GM18505 (cell line): Measurements from ENCODE around the gene AFMID.
"Not testable (repeated sequence)": the region's sequence is repeated elsewhere in the genome, so short reads cannot be mapped to it uniquely, and the experiment has no call there.

Source experiments
- ATAC-seq: cut with Tn5 transposase; IDR thresholded peaks from one replicate; pipeline ENCODE4 v1.9.1; 2021; ENCODE audit not compliant: unreplicated experiment
- POLR2A ChIP-seq: IDR thresholded peaks from 4 replicates; pipeline ENCODE4 v1.6.1; 2011; ENCODE audit warnings: borderline replicate concordance; ENCODE audit not compliant: insufficient read depth, insufficient read length; ENCODE audit errors: extremely low read depth

AFMID gene, protein sequence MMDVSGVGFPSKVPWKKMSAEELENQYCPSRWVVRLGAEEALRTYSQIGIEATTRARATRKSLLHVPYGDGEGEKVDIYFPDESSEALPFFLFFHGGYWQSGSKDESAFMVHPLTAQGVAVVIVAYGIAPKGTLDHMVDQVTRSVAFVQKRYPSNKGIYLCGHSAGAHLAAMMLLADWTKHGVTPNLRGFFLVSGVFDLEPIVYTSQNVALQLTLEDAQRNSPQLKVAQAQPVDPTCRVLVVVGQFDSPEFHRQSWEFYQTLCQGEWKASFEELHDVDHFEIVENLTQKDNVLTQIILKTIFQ

DNA sequence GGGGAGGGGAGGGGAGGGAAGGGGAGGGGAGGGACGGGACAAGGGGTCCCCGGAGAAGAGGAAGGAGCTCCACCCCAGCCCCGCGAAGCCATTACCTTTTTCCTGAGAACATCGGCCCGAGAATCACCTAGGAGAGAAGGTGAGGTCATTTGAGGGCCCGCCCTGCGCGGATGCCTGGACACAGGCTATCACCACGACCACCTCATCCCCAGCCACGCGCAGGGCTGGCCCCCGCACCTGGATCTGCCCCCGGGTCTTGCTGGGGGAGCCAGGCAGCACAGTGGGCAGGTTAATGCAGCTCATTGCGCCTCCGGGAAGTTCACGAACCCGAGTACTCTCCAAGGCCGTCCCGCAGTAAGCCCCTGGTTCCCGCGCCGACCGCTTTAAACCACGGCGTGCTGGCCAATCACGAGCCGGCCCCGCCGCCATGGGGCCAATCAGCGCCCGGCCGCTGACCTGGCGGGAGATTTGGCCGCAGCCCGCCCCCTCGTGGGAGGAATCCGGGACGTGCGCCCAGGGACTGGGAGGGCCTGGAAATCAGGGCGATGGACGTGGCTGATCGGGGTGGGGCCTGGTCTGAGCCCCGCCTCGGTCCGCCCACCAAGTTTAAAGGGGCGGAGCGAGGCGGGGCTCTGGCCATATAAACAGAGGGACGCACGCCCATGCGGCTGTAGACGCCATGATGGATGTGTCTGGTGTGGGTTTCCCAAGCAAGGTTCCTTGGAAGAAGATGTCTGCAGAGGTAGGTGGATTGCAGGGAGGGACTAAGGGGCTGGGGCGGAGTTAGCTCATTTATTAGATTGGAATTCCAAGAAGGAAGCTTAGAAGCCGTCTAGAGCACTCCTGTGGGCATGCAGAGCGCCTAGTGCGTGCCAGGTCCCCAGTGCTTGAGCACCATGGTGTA is at the start of gene AFMID, which contains the start of gene TK1:
Gene AFMID, plus strand, starts transcription at position 671 of the 904 bp plus-strand sequence. Its CDS starts 9 bp downstream, at position 680.
Gene TK1, minus strand, starts transcription at position 361 of the 904 bp plus-strand sequence. Its CDS starts 58 bp downstream, at position 303.
- ATAC-seq: peak; percentile 88
- peak; percentile 96 for TF ChIP-seq POLR2A

DNA sequence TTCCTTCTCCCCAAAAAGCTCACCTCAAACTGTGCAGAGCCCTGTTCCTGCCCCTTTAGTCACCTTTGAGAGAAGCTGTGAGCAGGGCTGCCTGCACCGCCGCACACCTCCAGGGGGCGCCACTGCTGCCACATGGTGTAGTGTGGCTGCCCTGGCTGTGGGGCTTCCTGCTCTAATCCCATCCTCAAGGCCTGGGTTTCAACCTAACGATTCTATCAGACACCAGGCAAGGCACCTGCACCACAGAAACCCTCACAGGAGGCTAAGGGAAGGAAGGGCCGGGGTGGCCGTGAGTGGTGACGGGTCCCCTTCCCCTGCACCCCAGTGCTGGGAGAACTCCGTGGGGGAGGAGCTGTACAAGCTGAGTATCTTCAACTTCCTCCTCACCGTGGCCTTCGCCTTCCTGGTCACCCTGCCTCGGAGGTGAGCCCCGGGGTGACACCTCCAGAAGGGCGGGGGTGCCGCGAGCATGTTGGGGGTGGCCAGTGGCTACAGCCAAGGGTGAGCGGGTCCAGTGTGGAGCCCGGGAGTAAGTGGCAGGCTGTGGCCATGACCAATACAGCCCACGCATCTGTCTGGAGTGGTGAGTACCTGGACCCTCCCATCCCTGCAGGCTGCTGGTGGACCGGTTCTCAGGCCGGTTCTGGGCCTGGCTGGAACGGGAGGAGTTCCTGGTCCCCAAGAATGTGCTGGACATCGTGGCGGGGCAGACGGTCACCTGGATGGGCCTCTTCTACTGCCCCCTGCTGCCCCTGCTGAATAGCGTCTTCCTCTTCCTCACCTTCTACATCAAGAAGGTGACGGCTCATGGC is 49.6 kb upstream of the AFMID start:
- TF ChIP-seq POLR2A: peak; percentile 13
- no peak for ATAC-seq

DNA sequence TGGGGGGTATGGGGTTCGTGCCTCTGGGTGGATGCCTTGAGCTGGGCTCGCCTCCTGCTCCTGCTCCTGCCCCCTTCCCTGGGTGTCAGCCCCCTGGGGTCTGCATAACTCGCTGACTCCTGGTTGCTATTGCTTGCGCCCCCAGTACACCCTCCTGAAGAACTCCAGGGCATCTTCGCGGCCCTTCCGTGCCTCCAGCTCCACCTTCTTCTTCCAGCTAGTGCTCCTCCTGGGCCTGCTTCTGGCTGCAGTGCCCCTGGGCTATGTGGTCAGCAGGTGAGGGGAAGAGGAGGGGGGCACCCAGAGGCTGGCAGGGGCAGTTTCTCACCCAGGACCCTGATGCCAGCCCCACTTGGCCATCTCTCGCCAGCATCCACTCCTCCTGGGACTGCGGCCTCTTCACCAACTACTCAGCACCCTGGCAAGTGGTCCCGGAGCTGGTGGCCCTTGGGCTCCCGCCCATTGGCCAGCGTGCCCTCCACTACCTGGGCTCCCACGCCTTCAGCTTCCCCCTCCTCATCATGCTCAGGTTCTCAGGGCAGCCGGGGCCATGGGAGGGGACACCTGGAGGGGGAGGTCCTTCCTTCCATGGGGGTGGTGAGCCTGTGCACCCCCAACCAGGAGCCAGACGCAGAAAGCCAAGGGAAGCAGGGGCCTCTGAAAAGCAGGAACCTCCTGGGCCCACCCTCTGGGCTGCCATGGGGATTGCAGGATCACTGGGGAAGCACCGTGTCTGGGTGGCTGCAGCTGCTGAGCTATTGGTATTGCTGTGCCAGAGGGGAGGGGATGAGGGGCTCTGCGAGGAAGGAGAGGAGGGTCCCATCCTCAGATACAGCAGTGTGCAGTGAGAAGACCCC is 48.7 kb upstream of the AFMID start:
- ATAC-seq: no peak
- peak; percentile 41 for TF ChIP-seq POLR2A

DNA sequence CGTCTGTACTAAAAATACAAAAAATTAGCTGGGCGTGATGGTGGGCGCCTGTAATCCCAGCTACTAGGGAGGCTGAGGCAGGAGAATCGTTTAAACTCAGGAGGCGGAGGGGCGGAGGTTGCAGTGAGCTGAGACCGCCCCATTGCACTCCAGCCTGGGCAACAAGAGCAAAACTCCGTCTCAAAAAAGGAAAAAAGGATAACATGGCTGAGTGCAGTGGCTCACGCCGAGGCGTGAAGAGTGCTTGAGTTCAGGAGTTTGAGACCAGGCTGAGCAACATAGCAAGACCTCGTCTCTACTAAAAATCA is 47.3 kb upstream of the AFMID start:
- ATAC-seq: not testable (repeated sequence)

DNA sequence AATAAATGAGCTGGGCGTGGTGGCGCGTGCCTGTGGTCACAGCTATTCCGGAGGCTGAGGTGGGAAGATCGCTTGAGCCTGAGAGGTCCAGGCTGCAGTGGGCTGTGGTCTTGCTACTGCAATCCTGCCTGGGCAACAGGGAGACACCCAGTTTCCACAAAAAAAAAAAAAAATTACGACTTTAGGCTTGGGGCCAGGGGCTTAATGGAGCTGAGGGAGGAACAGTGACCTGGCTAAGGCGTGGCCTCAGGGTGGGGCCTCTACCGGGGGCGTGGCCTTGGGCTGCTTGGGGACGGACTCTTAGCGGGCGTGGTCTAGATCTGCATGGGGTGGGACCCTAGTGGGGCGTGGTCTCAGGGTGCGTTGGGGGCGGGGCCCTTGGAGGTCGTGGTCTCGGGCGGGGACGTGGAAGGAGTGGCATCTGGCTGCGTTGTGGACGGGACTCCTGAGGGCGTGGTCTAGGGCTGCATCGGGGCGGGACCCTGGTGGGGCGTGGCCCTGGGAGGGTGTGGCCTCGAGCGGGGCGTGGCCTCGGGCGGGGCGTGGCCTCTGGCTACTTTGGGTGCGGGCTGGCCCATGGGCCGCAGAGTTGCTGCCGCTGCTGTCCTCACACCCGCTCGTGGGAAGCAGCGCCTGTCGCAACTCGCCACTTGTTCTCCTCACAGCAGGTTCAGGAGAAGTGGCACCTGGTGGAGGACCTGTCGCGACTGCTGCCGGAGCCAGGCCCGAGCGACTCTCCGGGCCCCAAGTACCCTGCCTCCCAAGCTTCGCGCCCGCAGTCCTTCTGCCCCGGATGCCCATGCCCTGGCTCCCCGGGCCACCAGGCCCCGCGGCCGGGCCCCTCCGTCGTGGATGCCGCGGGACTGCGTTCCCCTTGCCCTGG is 46.8 kb upstream of the AFMID start:
- peak; percentile 72 for ATAC-seq
- TF ChIP-seq POLR2A: peak; percentile 74

DNA sequence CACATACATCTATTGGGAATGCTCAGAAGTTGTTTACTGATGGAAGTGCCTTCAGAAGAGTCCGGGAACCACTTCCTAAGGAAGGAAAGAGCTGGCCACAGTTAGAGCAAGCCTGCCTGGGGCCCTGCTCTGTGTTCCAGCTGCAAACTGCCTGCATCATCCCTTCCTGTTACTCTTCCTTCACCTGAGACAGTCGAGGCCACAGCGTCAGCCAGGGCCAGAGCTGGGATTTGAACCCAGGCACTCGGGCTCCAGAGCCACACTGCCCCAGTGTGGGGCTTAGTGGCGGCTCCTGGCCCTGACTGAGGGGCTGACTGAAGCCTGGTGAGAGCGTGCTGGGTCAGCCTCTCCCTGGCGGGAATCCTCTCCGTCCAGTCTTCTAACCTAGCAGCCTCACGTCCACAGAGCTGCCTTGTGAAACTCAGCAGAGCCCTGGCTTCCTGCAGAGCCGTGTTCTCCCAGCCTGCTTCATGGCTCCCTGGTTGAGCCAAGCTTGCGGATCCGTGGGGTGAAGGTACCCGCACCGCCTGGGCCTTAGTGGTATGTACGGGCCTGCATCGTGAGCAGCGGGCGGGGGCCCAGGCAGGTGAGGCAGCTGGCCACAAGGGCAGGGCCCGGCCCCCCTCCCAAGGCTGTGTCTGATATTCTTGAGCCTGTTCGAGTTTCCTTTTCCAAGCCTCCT is 45.6 kb upstream of the AFMID start:
- TF ChIP-seq POLR2A: no peak
- no peak for ATAC-seq

DNA sequence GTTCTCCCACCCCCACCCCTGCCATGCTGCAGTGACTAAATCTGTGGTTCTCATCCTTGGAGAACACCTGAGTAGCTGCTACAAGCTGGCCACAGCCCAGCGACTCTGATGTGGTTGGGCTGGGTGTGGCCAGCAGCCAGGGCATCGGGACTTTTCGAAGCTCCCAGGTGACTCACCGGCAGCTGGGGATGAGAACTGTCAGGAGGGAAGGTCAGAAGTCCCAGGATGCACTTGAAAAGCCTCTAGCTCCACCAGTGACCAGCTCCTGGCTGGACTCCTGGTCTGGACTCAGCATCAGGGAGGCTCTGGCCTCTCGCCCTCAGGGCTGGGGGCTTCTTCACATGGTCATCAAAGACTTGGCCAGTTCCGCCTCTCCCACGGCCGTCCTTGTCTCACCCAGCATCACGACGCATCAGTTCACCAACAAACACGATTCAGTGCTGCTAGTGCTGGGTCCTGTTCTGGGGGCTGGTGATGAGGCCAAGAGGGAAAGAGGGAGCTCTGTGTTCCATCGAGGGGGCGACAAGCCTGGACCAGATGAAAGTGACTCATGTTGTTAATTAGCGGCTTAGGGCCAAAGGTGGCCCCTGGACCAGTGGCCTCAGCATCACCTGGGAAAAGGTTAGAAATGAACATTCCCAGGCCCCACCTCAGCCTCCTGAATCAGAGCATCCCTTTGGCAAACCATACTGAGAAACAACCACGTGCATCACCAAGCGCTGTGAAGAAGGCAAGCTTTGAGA is 44.9 kb upstream of the AFMID start:
- TF ChIP-seq POLR2A: no peak
- ATAC-seq: no peak

DNA sequence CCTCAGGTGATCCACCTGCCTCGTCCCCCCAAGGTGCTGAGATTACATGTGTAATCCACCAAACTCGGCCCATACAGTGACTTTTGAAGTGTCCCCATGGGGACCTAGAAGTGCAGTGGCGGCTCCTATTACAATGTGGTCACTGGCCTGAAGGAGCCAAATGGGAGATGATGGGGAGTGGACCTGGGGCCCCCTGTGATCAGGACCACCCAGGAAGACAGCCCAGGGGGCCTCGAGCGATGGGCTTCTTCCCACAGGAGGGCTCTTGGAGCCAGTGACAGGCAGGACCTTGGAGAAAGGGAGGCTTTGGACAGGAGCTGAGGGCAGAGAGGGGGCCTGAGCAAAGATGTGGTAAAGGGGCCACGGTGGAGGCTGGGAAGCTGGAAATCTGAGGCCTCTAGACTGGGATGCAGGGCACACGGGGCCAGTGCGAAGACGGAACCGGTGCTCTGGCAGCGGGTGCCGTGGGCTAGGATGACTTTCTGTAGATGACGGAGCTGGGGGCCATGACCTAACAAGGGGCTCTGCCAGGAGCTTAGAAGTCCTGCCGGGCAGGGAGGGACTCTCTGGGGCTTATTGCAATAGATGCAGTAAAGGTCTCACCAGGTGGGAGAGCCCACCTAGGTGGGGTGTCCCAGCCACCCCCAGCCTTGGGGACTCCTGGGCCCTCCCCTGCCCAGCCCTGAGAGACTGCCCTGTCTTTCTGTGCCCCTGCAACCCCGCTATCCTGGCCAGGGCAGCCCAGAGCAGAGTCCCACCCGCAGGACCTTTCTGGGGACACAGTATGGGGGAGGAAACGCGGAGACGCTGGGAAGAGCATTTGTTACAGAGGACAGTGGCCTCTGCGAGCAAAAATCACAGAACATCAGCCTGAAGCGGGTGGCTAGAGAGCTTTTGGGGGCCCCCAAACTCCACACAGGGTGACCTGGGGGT is 43.7 kb upstream of the AFMID start:
- no peak for TF ChIP-seq POLR2A
- ATAC-seq: no peak

DNA sequence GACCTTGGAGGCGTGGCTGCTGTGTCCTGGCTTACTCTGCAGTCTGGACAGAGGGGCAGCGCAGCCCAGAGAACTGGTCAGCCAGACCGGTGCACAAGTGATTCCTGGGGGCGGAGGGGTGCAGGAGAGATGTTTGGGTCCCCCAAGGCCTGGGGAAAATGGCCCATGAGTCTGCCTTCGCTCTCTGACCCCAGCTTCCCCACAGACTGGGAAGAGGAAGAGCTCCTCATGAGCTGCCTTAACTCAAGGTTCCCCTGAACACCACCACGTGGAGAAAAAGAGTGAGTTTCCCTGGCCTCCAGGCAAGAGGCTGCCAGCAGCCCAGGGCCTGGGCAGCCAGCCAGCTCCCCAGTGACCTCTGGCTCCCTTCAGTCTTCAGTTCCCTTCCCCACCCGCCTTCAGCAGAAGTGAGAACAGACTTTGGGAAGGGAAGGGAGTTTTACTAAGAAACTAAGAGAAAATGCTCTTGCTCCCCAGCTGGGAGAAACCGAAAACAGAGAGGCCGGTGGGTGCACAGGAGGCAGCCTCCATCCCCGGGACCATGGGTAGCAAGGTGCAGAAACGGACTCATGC is 42.9 kb upstream of the AFMID start:
- peak; percentile 33 for TF ChIP-seq POLR2A
- ATAC-seq: no peak
